Astrocyte of the cerebellum (primary cell): ENCODE data around the gene PLIN4.
"Not testable (repeated sequence)": the region's sequence is repeated elsewhere in the genome, so short reads cannot be mapped to it uniquely, and the experiment has no call there.

ENCODE experiments used
- DNase-seq: peaks from one replicate; pipeline ENCODE4 v3.0.0-alpha.2; 2011; ENCODE audit warnings: low read depth
- H3K4me3 ChIP-seq: 2 replicates; pipeline ENCODE4 v1.5.1; 2011; ENCODE audit warnings: mild to moderate bottlenecking, low read depth, low read length, moderate library complexity
- CTCF ChIP-seq: IDR thresholded peaks from 2 replicates; pipeline ENCODE4 v1.5.1; 2012; ENCODE audit warnings: low read length, low read depth, moderate library complexity, mild to moderate bottlenecking; ENCODE audit errors: missing control alignments
- in situ Hi-C: cut with HindIII; loops from 2 replicates; pipeline ENCODE4 v1.10.0; 2017; ENCODE audit warnings: low sequenced_read_pairs

PLIN4 gene

GRCh38 chr19:4529924-4530522, 11.7 kb upstream of the PLIN4 start:
- no peak for DNase-seq
- no peak overlapping the region for H3K4me3 ChIP-seq
- no peak for TF ChIP-seq CTCF
- in situ Hi-C loops, result no loop called here

- no peak for TF ChIP-seq CTCF
- no peak overlapping the region for H3K4me3 ChIP-seq
- in situ Hi-C loops, result no loop called here
Measured at GRCh38 chr19:4528843-4529242, 10.6 kb upstream of the PLIN4 start.

GRCh38 chr19:4527377-4527776, 9.1 kb upstream of the PLIN4 start:
- H3K4me3 ChIP-seq, DNase-seq, in situ Hi-C loops: not testable (repeated sequence)

More at GRCh38 chr19:4528843-4529242, 10.6 kb upstream of the PLIN4 start:
- no peak for DNase-seq

- no peak for DNase-seq
Measured at GRCh38 chr19:4525563-4526002, 7.3 kb upstream of the PLIN4 start.

GRCh38 chr19:4524808-4525562, 6.7 kb upstream of the PLIN4 start:
- peak; percentile 83 for TF ChIP-seq CTCF
- no peak overlapping the region for H3K4me3 ChIP-seq
- in situ Hi-C loops, result no loop called here
- DNase-seq, result no peak

More at GRCh38 chr19:4525563-4526002, 7.3 kb upstream of the PLIN4 start:
- no peak overlapping the region for H3K4me3 ChIP-seq
- in situ Hi-C loops, result no loop called here
- TF ChIP-seq CTCF, result no peak

- in situ Hi-C loops, result no loop called here
- H3K4me3 ChIP-seq, result no peak overlapping the region
- no peak for DNase-seq
- peak; percentile 69 for TF ChIP-seq CTCF
Measured at GRCh38 chr19:4523306-4524110, 5.2 kb upstream of the PLIN4 start.
